DMS153 (cell line): Measurements from ENCODE around the gene USB1.

ENCODE experiments used
- DNase-seq: peaks from one replicate; lab custom pipeline; 2025; lab: John Stamatoyannopoulos, UW

Gene USB1, protein sequence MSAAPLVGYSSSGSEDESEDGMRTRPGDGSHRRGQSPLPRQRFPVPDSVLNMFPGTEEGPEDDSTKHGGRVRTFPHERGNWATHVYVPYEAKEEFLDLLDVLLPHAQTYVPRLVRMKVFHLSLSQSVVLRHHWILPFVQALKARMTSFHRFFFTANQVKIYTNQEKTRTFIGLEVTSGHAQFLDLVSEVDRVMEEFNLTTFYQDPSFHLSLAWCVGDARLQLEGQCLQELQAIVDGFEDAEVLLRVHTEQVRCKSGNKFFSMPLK

DNA sequence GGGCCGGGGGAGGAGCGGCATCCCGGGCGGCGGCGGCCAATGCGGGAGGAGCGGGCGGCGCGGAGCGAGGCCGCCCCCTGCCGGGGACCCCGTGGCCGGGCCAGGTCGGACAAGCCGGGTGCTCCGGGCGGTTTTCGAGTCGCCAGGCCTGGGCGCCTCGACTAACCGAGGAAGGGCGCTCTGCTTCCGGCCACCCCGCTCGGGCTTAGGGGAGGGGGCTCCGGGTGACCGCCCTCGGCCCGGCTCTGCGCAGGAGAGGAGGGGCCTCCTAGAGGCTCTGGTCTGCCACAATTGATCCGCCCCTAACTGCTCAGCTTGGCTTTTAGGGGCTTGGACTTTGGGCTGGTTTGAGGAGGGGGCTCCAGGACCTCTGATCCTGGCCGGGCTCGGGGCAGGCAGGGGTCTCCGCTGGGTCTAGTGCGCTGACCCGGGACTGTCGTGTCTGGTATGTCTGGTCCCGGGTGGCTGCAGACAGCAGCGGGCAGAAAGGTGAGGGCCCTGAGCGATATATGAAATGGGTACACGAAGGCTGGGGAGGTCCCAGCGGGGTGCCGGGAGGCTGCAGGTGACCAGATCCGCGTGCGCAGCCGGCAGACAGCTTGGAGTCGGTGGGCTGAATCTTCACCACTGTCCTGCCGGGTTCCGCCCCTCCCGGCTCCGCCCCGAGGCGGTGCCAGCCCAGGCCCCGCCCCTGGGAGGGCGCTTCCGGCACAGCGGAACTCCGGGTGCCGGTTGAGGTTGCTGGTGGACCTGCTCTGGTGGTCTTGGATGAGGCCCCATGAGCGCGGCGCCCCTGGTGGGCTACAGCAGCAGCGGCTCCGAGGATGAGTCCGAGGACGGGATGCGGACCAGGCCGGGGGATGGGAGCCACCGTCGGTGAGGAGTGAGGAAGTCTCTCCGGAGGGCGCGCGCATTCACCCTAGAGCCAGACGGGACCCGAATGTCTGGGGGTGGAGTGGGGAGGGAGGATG is at the start of gene USB1:
Gene USB1, plus strand, starts transcription at position 702 of the 971 bp plus-strand sequence. Its CDS starts 77 bp downstream, at position 779.
- peak; percentile 69 for DNase-seq

DNA sequence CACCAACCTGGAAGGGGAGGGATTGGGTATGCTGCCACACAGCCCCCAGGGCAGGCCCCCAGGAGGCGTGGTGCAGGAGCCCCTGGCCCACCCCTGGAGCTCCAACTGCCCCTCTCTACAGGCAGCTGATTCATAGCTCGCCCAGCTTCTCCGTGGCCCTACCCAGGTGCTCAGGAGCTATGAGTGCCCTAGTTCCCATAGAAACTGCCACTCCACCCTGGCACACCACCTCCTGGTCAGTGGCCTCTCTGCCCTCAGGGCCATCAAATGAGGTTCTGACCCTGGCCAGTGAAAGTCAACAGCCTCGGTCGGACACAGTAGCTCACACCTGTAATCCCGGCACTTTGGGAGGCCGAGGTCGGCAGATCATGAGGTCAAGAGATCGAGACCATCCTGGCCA is 48.3 kb upstream of the USB1 start:
- DNase-seq: no peak

DNA sequence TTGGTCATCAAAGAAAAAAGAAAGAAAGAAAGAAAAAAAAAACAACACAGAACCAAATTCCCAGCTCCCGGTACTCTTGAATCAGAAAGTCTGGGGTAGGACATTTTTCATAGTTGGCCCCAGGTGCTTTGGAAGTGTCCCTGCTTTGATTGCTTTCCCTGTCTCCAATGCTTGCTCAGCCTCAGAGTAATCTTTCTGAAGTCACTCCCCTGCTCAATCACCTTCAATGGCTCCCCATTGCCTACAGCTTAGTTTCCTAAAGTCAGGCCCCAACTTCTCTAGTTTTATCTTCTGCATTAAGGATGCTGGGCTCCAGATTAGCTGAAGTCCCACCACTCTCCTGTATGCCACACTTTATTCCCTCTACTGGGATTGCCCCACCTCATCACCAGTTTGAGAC is 47.4 kb upstream of the USB1 start:
- no peak for DNase-seq

DNA sequence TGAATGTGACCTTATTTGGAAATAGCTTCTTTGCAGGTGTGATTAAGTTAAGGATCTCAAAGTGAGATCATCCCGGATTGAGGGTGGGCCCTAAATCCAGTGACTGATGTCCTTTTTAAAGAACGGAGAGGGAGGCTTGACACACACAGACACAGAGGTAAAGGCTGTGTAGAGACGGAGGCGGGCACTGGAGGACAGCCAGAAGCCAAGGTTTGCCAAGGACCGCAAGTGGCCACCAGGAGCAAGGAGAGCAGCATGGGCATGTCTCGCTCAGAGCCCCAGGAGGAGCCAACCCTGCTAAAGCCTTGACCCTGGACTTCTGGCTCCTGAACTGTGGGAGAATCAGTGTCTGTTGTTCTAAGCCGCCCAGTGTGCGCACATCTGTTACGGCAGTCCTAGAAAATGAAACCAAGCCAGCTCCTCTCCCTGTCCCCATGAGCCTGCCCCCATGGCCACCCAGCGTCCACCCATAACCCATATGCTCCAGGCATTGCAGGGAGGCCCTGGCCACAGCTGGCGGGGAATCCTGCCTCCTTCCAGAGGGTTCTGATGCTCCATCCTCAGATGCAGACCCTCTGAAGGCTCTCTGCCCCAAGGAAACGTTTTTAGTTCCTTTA is 45.5 kb upstream of the USB1 start:
- no peak for DNase-seq

DNA sequence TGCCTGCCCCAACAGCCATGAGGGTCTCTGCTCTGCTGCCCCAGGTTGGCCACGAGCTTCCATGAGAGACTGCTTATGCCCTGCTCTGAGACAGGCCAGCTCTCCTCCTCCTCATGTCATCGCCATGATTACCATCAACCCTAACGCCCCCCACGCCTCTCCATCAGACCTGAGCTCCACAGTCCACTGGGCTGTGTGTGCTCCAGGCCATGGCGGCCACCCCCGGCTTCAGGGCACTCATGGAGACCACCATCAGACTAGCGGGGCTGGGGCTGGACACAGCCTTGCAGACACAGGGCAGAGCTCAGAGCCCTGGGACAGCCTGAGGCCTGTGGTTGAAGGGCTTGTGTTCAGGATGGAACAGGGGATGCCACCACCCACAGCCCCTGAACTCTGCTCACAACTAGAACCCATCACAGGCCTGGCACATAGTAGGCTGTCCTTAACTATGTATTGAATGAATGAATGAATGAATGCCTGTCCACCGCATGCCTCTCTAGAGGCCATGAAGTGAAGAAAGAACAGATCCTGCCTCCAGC is 44.9 kb upstream of the USB1 start:
- DNase-seq: no peak

DNA sequence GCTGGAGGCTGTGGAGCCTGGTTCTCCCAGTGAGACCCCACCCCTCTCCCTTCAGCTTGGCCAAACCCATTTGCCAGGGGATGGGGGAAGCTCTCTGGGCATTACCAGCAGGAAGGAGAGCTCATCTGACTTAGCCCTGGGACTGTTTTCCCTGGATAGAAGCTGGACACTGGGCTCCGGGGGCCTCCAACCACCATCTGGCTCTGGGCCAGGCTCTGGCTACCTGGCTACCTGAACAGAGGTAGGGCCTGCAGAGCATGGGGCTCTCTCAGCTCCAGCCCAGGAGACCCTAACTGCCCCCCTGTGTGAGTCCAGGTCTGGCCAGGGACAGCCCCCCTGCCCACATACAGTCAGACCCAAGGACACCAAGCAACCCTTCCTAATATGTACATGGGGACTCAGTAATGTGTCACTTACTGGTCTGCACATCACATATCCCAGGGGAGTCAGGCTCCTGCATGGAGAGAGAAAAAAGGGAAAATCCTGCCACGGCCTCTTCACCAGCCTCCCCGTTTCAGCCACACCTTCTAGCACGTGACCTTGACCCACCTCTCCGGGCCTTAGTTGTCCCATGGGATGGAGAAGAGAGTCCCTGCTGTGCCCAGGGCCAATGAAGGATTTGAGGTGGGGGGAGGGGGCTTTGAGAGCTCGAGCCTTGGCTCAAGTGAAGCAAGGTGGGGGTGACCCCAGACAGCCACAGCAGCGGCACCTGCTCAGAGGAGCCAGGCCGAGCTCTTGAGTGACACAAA is 44.1 kb upstream of the USB1 start:
- peak; percentile 45 for DNase-seq

DNA sequence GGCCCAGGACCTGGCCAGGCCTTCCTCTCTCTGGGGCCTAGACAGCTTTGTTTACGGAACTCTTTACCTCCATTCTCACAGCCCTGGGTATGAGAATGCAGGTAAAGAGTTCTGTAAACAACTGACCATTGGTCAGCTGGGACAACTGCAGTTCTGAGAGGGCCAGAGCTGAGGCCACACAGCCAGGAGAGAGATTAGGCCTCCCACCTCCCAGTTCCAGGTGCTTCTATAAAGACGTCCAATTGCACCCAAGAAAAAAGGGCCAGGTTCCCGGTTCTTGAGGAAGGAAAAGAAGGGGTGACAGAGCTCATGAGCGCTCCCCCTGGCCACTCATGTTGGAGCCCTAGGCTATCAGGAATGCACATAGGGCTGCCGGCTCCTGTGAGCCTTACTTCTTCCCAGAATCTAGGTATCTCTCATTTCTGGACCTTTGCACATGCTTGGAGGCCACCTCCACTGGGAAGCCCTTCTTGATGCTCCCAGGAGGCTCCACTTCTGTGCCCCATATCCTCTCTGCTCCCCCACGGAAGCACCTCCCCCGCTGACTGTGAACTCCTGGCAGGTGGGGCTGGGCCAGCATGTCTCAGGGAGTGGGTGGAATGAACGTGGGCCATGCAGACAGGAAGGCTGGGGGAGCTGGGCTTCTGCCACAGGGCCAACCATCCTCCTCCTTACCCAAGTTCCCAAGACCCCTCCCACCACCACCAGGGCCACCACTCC is 43.4 kb upstream of the USB1 start:
- DNase-seq: no peak

DNA sequence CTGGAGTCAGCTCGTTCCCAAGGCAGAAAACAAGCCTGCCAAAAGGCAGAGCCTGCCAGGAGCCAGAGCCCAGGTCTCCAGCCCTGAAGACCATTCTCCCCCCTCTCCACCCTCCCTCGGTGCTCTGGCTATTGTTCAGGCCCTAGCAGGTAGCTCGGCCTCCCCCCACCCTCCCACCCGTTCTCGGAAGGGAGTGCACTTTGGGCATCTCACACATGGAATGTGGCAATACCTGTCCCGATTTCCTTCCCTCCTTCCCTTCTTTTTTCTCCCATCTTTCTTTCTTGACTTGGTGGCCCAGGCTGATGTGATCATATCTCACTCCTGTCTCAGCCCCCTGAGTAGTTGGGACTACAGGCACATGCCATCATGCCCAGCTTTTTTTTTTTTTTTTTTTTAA is 42.7 kb upstream of the USB1 start:
- DNase-seq: no peak

DNA sequence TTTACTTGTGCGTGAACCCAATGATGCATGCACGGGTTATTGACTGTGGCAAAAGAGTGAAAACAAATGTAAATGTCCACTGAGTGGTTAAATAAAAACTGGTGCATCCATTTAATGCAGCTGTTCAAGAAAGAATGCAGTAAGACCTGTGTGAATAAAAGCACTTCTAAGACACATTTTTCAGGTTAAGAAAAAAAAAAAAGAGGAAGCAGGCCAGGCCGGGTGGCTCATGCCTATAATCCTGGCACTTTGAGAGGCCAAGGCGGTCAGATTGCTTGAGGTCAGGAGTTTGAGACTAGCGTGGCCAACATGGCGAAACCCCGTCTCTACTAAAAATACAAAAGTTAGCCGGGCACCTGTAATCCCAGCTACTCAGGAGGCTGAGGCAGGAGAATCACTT is 42.1 kb upstream of the USB1 start:
- DNase-seq: no peak

DNA sequence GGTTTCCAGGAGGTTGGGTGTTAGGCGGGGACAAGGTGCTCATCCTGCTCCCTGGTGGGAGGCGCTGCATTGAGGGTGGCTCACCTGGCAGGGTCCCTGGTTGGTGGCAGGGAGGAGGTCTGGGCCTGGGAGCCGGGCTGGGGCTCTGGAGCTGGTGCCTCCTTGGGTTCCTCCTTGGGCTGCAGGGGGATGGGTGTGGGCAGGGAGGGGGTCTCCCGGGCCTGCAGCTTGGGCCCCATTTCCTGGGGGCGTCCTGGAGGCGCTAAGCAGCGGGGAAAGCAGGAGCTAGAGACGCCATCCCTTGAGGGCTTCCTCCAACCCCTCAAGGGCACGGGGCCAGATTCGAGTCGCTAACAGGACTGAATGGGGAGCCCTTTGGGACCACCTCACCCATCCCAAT is 41.4 kb upstream of the USB1 start:
- no peak for DNase-seq

DNA sequence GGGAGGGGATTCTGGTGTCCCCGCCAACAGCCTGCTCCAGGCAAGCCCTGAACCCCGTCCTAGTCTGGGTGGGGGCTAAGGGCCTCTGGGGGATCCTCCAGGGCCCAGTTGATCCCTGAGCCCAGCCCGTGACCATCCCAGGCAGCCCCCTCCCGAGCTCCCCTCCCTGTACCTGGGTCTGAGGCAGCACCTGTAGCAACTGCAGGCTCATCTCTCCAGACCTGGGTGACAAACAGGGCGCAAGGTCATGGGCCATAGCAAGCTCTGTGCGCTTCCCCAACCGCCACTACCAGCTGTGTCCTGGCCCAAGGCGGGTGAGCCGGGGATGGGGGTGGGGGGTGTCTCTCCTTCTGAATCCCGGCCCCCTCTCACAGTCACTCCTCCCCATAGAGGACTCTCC is 40.9 kb upstream of the USB1 start:
- no peak for DNase-seq

DNA sequence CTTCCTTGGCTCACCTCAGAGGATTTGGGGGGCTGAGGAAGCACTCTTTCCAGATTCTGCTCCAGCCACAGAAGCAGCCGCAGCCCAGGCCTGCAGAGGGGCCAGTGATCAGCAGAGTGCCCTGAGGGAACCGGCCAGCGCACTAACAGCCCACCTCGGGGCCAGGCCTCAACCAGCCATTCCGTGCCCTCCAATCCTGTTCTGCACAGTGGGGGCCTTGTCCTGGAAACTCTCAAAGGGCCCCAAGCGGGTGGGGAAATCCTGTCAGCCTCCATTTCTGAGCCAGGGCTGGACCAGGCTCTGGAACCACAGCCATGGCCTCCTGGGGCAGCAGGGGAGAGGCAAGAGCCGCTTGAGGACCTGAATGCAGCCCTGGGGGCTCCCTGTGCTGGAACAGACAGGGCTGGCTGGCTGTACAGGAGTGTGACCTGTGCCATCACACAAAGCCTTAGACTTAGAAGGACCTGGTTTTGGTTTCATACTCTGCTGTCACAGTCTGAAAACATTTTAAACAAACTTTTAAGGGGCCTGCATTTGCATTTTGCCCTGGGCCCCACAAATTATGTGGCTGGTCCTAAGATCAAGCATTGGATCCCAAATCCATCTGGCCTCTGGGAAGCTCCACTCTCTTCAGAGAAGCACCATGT is 40.3 kb upstream of the USB1 start:
- no peak for DNase-seq

DNA sequence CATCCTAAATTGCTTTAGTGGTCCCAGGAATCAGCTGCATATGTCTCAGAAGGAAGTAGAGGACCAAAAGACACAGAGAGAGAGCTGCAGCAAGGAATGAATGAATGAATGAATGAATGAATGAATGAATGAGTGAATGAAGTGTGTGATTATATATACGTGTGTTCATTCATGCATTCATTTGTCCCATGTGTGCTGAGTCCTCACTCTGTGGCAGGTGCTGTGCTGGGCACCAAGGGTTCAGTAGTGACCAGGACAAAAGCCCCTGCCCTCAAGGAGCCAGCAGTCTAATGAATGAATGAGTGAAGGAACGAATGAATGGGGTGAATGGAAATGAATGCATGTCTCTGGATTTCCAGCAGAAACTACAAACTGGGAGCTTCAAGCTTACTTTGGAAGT is 39.7 kb upstream of the USB1 start:
- DNase-seq: no peak

DNA sequence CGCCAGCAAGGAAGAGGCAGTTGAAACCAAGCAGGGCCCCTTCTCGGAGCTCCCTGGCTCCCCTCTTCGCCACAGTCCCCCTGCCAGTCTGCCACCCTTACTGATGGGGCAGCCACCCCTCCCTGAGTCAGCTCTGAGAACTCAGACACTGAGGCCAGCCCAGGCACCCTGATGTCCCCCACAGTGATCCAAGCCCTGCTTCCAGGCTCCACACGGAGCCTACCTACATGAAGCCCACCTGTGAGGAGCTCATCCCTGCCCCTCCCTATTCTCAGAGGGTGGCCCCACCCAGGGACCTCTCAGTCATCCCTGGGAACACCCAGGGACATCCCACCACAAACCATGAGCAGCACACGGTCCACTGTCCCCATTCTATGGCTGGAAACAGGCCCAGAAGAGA is 39.2 kb upstream of the USB1 start:
- no peak for DNase-seq

DNA sequence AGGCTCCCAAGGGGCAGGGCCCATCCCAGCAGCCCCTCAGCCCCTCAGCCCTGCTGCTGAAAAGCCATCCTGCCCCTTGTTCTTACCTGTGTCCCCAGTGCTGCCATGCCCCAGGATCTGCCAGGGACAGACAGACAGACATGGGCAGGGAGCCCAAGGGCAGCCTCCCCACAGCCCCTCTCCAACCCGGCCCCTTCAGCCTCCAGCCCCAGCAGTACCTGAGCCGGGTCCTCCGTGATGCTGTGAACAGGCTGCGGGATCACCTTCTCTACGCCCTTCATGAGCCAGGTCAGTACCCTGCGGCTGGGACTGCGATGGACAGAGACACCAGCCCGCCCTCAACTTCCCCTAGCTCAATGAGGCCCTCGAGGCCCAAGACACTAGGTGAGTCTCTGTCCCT is 38.5 kb upstream of the USB1 start:
- no peak for DNase-seq

DNA sequence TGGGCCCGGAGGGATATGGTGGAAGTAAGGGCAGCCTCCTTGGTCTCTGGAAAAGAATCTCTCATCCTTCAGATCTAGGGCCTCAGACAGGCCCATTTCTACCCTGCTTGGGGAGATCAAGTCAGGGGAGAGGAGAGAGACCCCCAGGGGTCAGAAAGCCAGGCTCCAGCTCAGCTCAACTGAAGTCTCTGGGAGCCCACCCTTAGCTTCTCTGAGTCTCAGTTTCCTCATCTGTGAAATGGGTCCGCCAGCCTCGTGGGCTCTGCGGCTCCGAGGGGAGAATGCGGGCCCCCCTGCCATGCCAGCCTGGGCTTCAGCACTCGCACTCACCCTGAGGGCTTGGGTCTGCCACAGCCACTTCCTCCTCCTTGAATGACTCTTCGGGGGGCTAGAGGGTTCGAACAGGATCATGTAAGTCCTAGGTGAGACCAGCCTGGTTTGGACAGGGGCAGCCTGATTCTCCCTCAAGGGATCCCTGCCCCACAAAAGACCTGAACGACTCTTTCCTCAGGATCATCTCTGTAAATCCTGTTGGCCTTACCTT is 37.0 kb upstream of the USB1 start:
- DNase-seq: no peak

DNA sequence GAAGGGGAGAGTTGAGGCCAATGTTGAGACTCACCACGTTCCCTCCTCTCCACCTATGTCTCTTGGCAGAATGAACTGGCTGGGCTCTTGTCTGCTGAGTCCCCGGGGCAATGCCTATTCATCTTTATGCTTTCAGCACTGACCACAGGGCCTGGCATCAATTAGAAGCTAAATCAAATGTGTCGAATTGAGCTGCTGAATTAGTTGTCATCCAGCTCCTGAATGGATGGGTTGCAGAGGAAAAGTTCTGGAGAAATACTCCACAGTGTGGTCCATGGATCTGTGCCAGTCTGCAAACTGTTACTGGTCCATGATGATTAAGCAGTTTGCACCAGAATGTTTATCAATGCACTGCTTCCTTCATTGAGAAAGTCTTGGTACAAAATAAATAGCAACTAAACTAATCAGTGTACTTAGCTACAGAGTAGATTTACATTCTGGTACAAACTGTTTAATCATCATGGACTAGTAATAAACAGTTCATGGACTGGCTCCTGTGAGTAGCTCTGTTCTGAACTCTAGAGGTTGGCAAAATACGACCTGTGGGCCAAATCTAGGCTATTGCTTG is 34.9 kb upstream of the USB1 start:
- no peak for DNase-seq

DNA sequence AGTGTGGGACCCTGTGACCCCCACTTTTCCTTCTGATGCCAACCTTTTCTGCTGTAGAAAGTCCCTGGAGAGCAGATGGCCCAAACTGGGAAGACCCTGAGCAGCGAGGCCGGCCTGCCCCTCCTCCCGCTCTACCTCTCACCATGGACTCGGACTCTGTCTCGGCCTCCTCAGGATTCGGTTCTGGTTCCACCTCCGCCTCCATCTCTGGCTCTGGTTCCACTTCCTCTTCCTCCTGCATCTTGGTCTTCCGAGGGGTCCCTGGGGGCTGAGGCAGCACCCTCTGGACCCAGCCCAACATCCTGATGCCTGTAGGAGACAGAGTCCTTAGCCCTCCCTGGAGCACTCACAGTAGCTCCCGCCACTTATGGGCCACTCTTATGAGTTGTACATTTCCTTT is 34.2 kb upstream of the USB1 start:
- DNase-seq: no peak

DNA sequence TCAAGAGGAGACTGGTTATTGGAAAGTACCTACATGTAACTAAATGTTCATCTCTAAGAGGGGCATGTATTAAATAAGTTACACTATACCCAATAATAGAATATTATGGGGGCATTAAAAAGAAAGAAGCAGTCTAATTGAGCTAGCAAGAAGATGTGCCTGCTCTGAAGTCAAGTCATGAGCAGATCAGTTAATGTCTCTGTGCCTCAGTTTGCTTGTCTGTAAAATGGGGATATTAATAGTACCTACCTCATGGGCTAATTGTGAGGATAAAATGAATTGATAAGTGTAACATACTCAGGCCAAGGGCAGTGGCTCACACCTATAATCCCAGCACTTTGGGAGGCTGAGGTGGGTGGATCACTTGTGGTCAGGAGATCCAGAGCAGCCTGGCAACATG is 33.3 kb upstream of the USB1 start:
- DNase-seq: no peak

DNA sequence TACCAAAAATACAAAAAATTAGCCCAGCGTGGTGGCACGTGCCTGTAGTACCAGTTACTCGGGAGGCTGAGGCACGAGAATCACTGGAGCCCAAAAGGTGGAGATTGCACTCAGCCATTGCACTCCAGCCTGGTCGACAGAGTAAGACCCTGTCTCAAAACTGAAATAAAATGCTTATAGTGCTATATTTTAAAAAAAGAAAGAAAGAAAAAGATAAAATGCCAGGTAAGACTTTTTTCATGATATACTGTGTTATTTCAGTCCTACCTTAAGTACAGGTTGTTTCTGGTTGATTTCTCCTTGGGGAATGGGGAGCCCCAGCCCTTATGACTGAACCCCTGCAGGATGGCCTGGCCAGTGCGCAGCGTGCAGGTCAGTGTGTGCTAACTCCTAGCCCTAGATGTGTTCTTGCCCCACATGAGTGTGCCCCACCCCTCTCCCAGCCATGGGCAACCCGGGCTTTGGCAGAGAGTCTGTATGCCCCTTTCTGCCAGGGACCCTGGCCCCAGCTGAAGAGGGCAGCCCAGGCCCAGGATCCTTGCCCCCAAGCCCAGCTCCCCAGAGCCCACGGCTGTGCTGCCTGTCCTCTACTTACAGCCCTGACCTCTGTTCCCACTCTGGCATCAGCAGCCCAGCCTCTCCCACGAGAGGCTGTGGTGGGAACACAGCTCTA is 31.6 kb upstream of the USB1 start:
- no peak for DNase-seq
